IMR-90 (cell line): ENCODE measurements around the gene ANKH. TPM values are rescaled to one million over a fixed set of nuclear protein-coding genes. Genes with fewer than 3 reads are reported as not detected.

Experiments
- ATAC-seq: fragments of 200-7000 bp; cut with Tn5 transposase; 2 replicates; pipeline ENCODE4 v1.9.1; 2020; ENCODE audit warnings: low read depth, mild to moderate bottlenecking, moderate library complexity
- BruUV-seq: library from RNA; stranded (reverse); fragments of 400-500 nt; replicated peaks from 2 replicates; lab custom pipeline; 2021; lab: Mats Ljungman, UMichigan
- CTCF ChIA-PET: fragments of 300-600 bp; formaldehyde crosslinking; extraction: SDS; loops from one replicate; lab custom pipeline; 2021; ENCODE audit warnings: antibody characterized with exemption; lab: Yijun Ruan, JAX
- POLR2A ChIA-PET: fragments of 300-600 bp; sonication (Branson Sonifier 250); formaldehyde crosslinking; loops from one replicate; lab custom pipeline; 2022; ENCODE audit warnings: antibody characterized with exemption; ENCODE audit not compliant: unreplicated experiment; lab: Charles Lee
- DNase-seq: peaks from one replicate; pipeline ENCODE4 v3.0.0; 2013
- H2AFZ ChIP-seq: replicated peaks from 2 replicates; pipeline ENCODE3; 2013; ENCODE audit warnings: low read length, mild to moderate bottlenecking; ENCODE audit not compliant: poor library complexity
- H2AK5ac ChIP-seq: 2 replicates; pipeline ENCODE4 v1.6.1; 2013; ENCODE audit warnings: low read depth, low read length, inconsistent platforms
- H2AK9ac ChIP-seq: replicated peaks from 2 replicates; pipeline ENCODE3; 2013; ENCODE audit warnings: mild to moderate bottlenecking, low read depth, low read length, moderate library complexity; ENCODE audit not compliant: poor library complexity
- H2BK120ac ChIP-seq: 2 replicates; pipeline ENCODE4 v1.6.1; 2013; ENCODE audit warnings: low read depth, low read length, inconsistent platforms
- H2BK15ac ChIP-seq: 3 replicates; pipeline ENCODE4 v1.6.1; 2013; ENCODE audit warnings: low read depth, low read length, inconsistent platforms
- H2BK20ac ChIP-seq: 2 replicates; pipeline ENCODE4 v1.6.1; 2013; ENCODE audit warnings: low read depth, mild to moderate bottlenecking, inconsistent platforms, low read length, moderate library complexity
- H2BK5ac ChIP-seq: 2 replicates; pipeline ENCODE4 v1.6.1; 2013; ENCODE audit warnings: mild to moderate bottlenecking, low read depth, low read length, inconsistent platforms; ENCODE audit not compliant: poor library complexity, severe bottlenecking
- H3K14ac ChIP-seq: replicated peaks from 2 replicates; pipeline ENCODE4 v1.6.1; 2013; ENCODE audit warnings: low read depth, low read length, inconsistent platforms
- H3K18ac ChIP-seq: 2 replicates; pipeline ENCODE4 v1.6.1; 2013; ENCODE audit warnings: low read depth, low read length, control low read depth
- H3K23ac ChIP-seq: 2 replicates; pipeline ENCODE4 v1.6.1; 2013; ENCODE audit warnings: low read depth, low read length, inconsistent platforms
- H3K27ac ChIP-seq: 2 replicates; pipeline ENCODE4 v1.5.1; 2013; ENCODE audit warnings: mild to moderate bottlenecking, control low read depth, low read length; ENCODE audit not compliant: insufficient read depth
- H3K27me3 ChIP-seq: 2 replicates; pipeline ENCODE4 v1.6.1; 2013; ENCODE audit warnings: low read length; ENCODE audit not compliant: control insufficient read depth, insufficient read depth
- H3K36me3 ChIP-seq: 2 replicates; pipeline ENCODE4 v1.6.1; 2013; ENCODE audit warnings: low read length, mixed read lengths; ENCODE audit not compliant: control insufficient read depth, insufficient read depth
- H3K4ac ChIP-seq: 2 replicates; pipeline ENCODE4 v1.6.1; 2013; ENCODE audit warnings: low read depth, low read length, inconsistent platforms
- H3K4me1 ChIP-seq: 2 replicates; pipeline ENCODE4 v1.6.1; 2013; ENCODE audit warnings: low read length, mixed read lengths; ENCODE audit not compliant: control insufficient read depth, insufficient read depth
- H3K4me2 ChIP-seq: 2 replicates; pipeline ENCODE4 v1.6.1; 2013; ENCODE audit warnings: low read depth, mild to moderate bottlenecking, control low read depth, low read length, moderate library complexity
- H3K4me3 ChIP-seq: 2 replicates; pipeline ENCODE4 v1.5.1; 2013; ENCODE audit warnings: low read depth, mild to moderate bottlenecking, control low read depth, low read length, moderate library complexity; ENCODE audit not compliant: insufficient read depth
- H3K56ac ChIP-seq: 2 replicates; pipeline ENCODE4 v1.6.1; 2013; ENCODE audit warnings: low read length, inconsistent platforms; ENCODE audit not compliant: insufficient read depth; ENCODE audit errors: extremely low read depth
- H3K79me1 ChIP-seq, 2 experiments: 2 replicates each; pipeline ENCODE4 v1.6.1; 2013; ENCODE audit warnings: low read length in 2 of 2, inconsistent platforms in 1 of 2, low read depth in 1 of 2
- H3K9ac ChIP-seq: 2 replicates; pipeline ENCODE4 v1.6.1; 2013; ENCODE audit warnings: low read depth, low read length, control low read depth
- H3K9me1 ChIP-seq: 2 replicates; pipeline ENCODE4 v1.6.1; 2013; ENCODE audit warnings: low read length, inconsistent platforms; ENCODE audit not compliant: insufficient read depth
- H3K9me3 ChIP-seq: 2 replicates; pipeline ENCODE4 v1.6.1; 2013; ENCODE audit warnings: low read length; ENCODE audit not compliant: control insufficient read depth, insufficient read depth
- H4K20me1 ChIP-seq: 2 replicates; pipeline ENCODE4 v1.6.1; 2013; ENCODE audit warnings: low read length, inconsistent platforms; ENCODE audit not compliant: insufficient read depth
- H4K5ac ChIP-seq: 2 replicates; pipeline ENCODE4 v1.6.1; 2013; ENCODE audit warnings: mild to moderate bottlenecking, low read depth, low read length, control low read depth
- H4K8ac ChIP-seq, 2 experiments: 2 replicates each; pipeline ENCODE4 v1.6.1; 2013; ENCODE audit warnings: low read depth in 2 of 2, low read length in 2 of 2, control low read depth in 1 of 2, inconsistent platforms in 1 of 2
- H4K91ac ChIP-seq: 2 replicates; pipeline ENCODE4 v1.6.1; 2013; ENCODE audit warnings: low read depth, low read length, inconsistent platforms; ENCODE audit not compliant: insufficient read depth
- BHLHE40 ChIP-seq: fragments of 150-350 bp; IDR thresholded peaks from 2 replicates; pipeline ENCODE4 v1.6.1; 2016; ENCODE audit warnings: mild to moderate bottlenecking, low read depth, low read length
- CEBPB ChIP-seq: IDR thresholded peaks from 2 replicates; pipeline ENCODE4 v1.6.1; 2012; ENCODE audit warnings: low read depth, low read length, improper control_type of control experiment
- CHD1 ChIP-seq: IDR thresholded peaks from 2 replicates; pipeline ENCODE4 v1.6.1; 2012; ENCODE audit warnings: low read depth, low read length, improper control_type of control experiment
- ELK1 ChIP-seq: fragments of 150-350 bp; IDR thresholded peaks from 2 replicates; pipeline ENCODE4 v1.6.1; 2016; ENCODE audit warnings: low read depth, mild to moderate bottlenecking, low read length, moderate library complexity, borderline replicate concordance
- FOS ChIP-seq: fragments of 150-350 bp; IDR thresholded peaks from 2 replicates; pipeline ENCODE4 v1.6.1; 2016; ENCODE audit warnings: low read depth, low read length
- MAFK ChIP-seq: IDR thresholded peaks from 2 replicates; pipeline ENCODE4 v1.6.1; 2012; ENCODE audit warnings: low read depth, low read length, improper control_type of control experiment
- MAZ ChIP-seq: IDR thresholded peaks from 2 replicates; pipeline ENCODE4 v1.6.1; 2012; ENCODE audit warnings: low read depth, mild to moderate bottlenecking, low read length, improper control_type of control experiment, moderate library complexity, borderline replicate concordance
- MXI1 ChIP-seq: IDR thresholded peaks from 2 replicates; pipeline ENCODE4 v1.6.1; 2012; ENCODE audit warnings: low read depth, mild to moderate bottlenecking, low read length, moderate library complexity, borderline replicate concordance
- NFE2L2 ChIP-seq: fragments of 150-350 bp; IDR thresholded peaks from 2 replicates; pipeline ENCODE4 v1.6.1; 2016; ENCODE audit warnings: low read depth, mild to moderate bottlenecking, low read length
- POLR2A ChIP-seq: IDR thresholded peaks from 2 replicates; pipeline ENCODE4 v1.6.1; 2012; ENCODE audit warnings: mild to moderate bottlenecking, low read depth, low read length
- RAD21 ChIP-seq: IDR thresholded peaks from 2 replicates; pipeline ENCODE4 v1.6.1; 2012; ENCODE audit warnings: low read length, improper control_type of control experiment
- RCOR1 ChIP-seq: IDR thresholded peaks from 2 replicates; pipeline ENCODE4 v1.6.1; 2012; ENCODE audit warnings: mild to moderate bottlenecking, low read length, improper control_type of control experiment; ENCODE audit not compliant: insufficient replicate concordance
- RFX5 ChIP-seq: IDR thresholded peaks from 2 replicates; pipeline ENCODE4 v1.8.0; 2012; ENCODE audit warnings: low read depth, mild to moderate bottlenecking, low read length, moderate library complexity
- SMC3 ChIP-seq: fragments of 150-350 bp; IDR thresholded peaks from 2 replicates; pipeline ENCODE4 v1.6.1; 2016; ENCODE audit warnings: low read depth, mild to moderate bottlenecking, antibody characterized with exemption, low read length, moderate library complexity
- USF2 ChIP-seq: fragments of 150-350 bp; IDR thresholded peaks from 2 replicates; pipeline ENCODE4 v1.6.1; 2017; ENCODE audit warnings: mild to moderate bottlenecking, antibody characterized with exemption, low read length, low read depth
- WGBS, 2 experiments: methylation state at CpG; one replicate each; pipeline versions ENCODE4 v1.1.5 to v1.1.7; 2013; ENCODE audit warnings: missing lambda C conversion rate in 2 of 2; ENCODE audit not compliant: insufficient read length in 1 of 2; ENCODE audit errors: extremely low coverage in 2 of 2; 5-methylcytosine and 5-hydroxymethylcytosine counted together
- dilution Hi-C: fragments of 300-500 bp; cut with HindIII; formaldehyde crosslinking; loops from one replicate; pipeline ENCODE4 v1.14.3; 2018; ENCODE audit warnings: low sequenced_read_pairs; ENCODE audit not compliant: unreplicated experiment
- in situ Hi-C: fragments of 300-500 bp; cut with MboI; formaldehyde crosslinking; loops from 3 replicates; pipeline ENCODE4 v1.14.3; 2019; ENCODE audit warnings: low sequenced_read_pairs, inconsistent platforms, mixed read lengths
- intact Hi-C: fragments of 100-400 bp; cut with micrococcal nuclease; formaldehyde crosslinking; loops from 2 replicates; pipeline ENCODE4 v1.10.0; 2022
- polyA plus RNA-seq, 3 experiments: library from polyadenylated mRNA; depleted of rRNA; stranded (reverse); fragments of >200 nt; gene quantifications; 2 replicates each; pipeline ENCODE4 v1.2.3, GENCODE V29; 2012; ENCODE audit warnings: low replicate concordance in 1 of 3
- total RNA-seq: library from RNA; depleted of rRNA; stranded (reverse); fragments of >200 nt; gene quantifications from 2 replicates; pipeline ENCODE4 v1.2.3, GENCODE V29; 2012
- TF ChIP-seq, protein P1 (sequence below): conservative IDR thresholded peaks from 2 replicates; pipeline ENCODE4 v1.5.1; 2012; ENCODE audit warnings: mild to moderate bottlenecking, low read depth, low read length, improper control_type of control experiment

ANKH gene
- total and polyA plus RNA-seq, 2 of the 4 experiments (the other 2 are of a cell fraction) = 5.2 to 17.2 TPM

- H2BK120ac ChIP-seq = no peak overlapping the region
- H4K20me1 ChIP-seq = peaks cover 20% of the 10 kb centered on the region
- no peaks in the 10 kb centered on the region for H3K9me3 ChIP-seq
- H4K8ac ChIP-seq = no peak overlapping the region
- no CpG with 5 or more reads among the region's 1 CpG for WGBS, 2 experiments
- in situ Hi-C loops = no loop called here
- no peak overlapping the region for H3K23ac ChIP-seq
- ChIA-PET POLR2A (no interaction called here), CTCF (interaction anchor here (2.0 kb wide), 1 partner anchor 335 kb away, joined by 7 read pairs; no protein-coding TSS in a partner anchor)
- H3K14ac ChIP-seq = no peak overlapping the region
- H3K18ac ChIP-seq = no peak overlapping the region
- H3K4me3 ChIP-seq = no peak overlapping the region
- no peak overlapping the region for H2BK5ac ChIP-seq
- H3K9me1 ChIP-seq = peaks cover 8% of the 10 kb centered on the region
- ATAC-seq = no peak
- no peak overlapping the region for H4K5ac ChIP-seq
- H2BK20ac ChIP-seq = no peak overlapping the region
- H3K9ac ChIP-seq = no peak overlapping the region
- H2BK15ac ChIP-seq = no peak overlapping the region
- no peak overlapping the region for H3K4ac ChIP-seq
- H3K27me3 ChIP-seq = no peaks in the 10 kb centered on the region
- intact Hi-C loops = no loop called here
- H3K27ac ChIP-seq = no peak overlapping the region
- H2AFZ ChIP-seq = no peak overlapping the region
- H3K4me1 ChIP-seq = peaks cover 7% of the 10 kb centered on the region
- dilution Hi-C loops = no loop called here
- H2AK9ac ChIP-seq = no peak overlapping the region
- no peak overlapping the region for H3K56ac ChIP-seq
- H3K79me1 ChIP-seq = peaks cover 32 to 63% of the 10 kb centered on the region in 2 experiments
- TF ChIP-seq BHLHE40 = no peak
- no peak for TF ChIP-seq MXI1
- TF ChIP-seq MAZ = no peak
- no peak for TF ChIP-seq USF2
- TF ChIP-seq CEBPB = no peak
- no peak for TF ChIP-seq RCOR1
- TF ChIP-seq MAFK = no peak
- no peak for TF ChIP-seq NFE2L2
- no peak for TF ChIP-seq FOS
- no peak for TF ChIP-seq RFX5
- no peak for TF ChIP-seq POLR2A
- TF ChIP-seq SMC3 = no peak
- no peak for TF ChIP-seq ELK1
- TF ChIP-seq RAD21 = no peak
- no peak for TF ChIP-seq CHD1
- TF ChIP-seq, protein P1, sequence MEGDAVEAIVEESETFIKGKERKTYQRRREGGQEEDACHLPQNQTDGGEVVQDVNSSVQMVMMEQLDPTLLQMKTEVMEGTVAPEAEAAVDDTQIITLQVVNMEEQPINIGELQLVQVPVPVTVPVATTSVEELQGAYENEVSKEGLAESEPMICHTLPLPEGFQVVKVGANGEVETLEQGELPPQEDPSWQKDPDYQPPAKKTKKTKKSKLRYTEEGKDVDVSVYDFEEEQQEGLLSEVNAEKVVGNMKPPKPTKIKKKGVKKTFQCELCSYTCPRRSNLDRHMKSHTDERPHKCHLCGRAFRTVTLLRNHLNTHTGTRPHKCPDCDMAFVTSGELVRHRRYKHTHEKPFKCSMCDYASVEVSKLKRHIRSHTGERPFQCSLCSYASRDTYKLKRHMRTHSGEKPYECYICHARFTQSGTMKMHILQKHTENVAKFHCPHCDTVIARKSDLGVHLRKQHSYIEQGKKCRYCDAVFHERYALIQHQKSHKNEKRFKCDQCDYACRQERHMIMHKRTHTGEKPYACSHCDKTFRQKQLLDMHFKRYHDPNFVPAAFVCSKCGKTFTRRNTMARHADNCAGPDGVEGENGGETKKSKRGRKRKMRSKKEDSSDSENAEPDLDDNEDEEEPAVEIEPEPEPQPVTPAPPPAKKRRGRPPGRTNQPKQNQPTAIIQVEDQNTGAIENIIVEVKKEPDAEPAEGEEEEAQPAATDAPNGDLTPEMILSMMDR = no peak
- DNase-seq = no peak
- peaks cover 28% of the 10 kb centered on the region for H3K36me3 ChIP-seq
- H3K4me2 ChIP-seq = no peak overlapping the region
- H2AK5ac ChIP-seq = no peak overlapping the region
- H4K91ac ChIP-seq = no peak overlapping the region
- BruUV-seq = no TSS peak
Observed at GRCh38 chr5:14679595-14679994, 192.0 kb downstream of the ANKH start.
